Thoracic aorta (tissue), 2 donors: ENCODE measurements around the gene ACTR8. TPM values are rescaled to one million over a fixed set of nuclear protein-coding genes. Genes with fewer than 3 reads are reported as not detected.
A peak's percentile ranks its signal among the peaks of the same experiment; 100 is the strongest.

Experiments
- ATAC-seq: fragments of 150-250 bp; one replicate; pipeline ENCODE4 v1.8.0; 2017; ENCODE audit warnings: low read depth; ENCODE audit not compliant: insufficient number of reproducible peaks, low FRiP score
- DNase-seq: peaks from one replicate; pipeline ENCODE4 v3.0.0-alpha.2; 2020; ENCODE audit warnings: low spot score
- H3K27ac ChIP-seq, 2 donors: fragments of 200-600 bp; sonication (generic); 1 replicate in 1 of 2; 2 replicates in 1 of 2; pipeline ENCODE4 v1.5.1; 2016; ENCODE audit warnings: mild to moderate bottlenecking in 2 of 2, moderate library complexity in 2 of 2
- H3K27me3 ChIP-seq: fragments of 200-600 bp; sonication (generic); replicated peaks from 2 replicates; pipeline ENCODE4 v1.6.0; 2016; ENCODE audit warnings: mild to moderate bottlenecking; ENCODE audit not compliant: insufficient read depth
- H3K36me3 ChIP-seq: fragments of 200-600 bp; sonication (generic); one replicate; pipeline ENCODE4 v1.5.1; 2016
- H3K4me1 ChIP-seq, 2 donors: fragments of 200-600 bp; sonication (generic); 1 replicate in 1 of 2; 2 replicates in 1 of 2; pipeline versions ENCODE4 v1.5.1 to v1.6.0; 2016; ENCODE audit warnings: low read depth in 2 of 2, mild to moderate bottlenecking in 1 of 2; ENCODE audit not compliant: control insufficient read depth in 1 of 2
- H3K4me3 ChIP-seq: fragments of 200-600 bp; sonication (generic); 2 replicates; pipeline ENCODE4 v1.5.1; 2016; ENCODE audit warnings: mild to moderate bottlenecking
- H3K9me3 ChIP-seq: fragments of 200-600 bp; sonication (generic); 2 replicates; pipeline ENCODE4 v1.5.1; 2016
- CTCF ChIP-seq: fragments of 200-600 bp; sonication (generic); IDR thresholded peaks from one replicate; pipeline ENCODE4 v1.5.1; 2019; ENCODE audit warnings: antibody characterized with exemption
- total RNA-seq, 2 donors: library from RNA; depleted of rRNA; stranded (reverse); fragments of >200 nt; gene quantifications; one replicate each; pipeline versions ENCODE4 v1.1.0 to v1.2.3, GENCODE V29; 2016

The ACTR8 gene
- total RNA-seq, 2 donors from 2014 or later = 13.1 to 22.8 TPM

DNA sequence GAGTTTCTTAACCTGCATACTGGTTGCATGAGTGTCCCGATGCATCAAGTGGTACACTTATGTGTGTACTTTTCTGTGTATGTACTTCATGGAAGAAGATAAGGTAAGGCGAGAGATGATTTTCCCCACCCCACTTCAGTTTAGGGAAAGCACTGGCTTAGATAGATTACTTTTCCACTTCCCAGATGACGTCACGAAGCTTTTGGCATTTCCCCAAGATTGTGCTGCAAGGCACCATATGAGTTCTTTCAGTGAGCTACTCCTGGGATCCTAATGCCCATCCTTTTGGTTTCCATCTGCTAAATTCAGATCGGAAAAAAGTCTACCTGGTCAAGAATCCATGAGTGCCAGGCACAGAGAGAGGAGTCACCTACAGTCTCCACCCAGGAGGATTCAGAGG, 31.1 kb downstream of the ACTR8 start:
- no peak for TF ChIP-seq CTCF
- peaks cover 3 to 5% of the 10 kb centered on the region in 2 donors for H3K4me1 ChIP-seq
- H3K4me3 ChIP-seq = no peak overlapping the region
- ATAC-seq (no peak), DNase-seq (no peak)
- H3K27ac ChIP-seq = no peak overlapping the region
- no peaks in the 10 kb centered on the region for H3K9me3 ChIP-seq
- no peaks in the 10 kb centered on the region for H3K27me3 ChIP-seq
- no peaks in the 10 kb centered on the region for H3K36me3 ChIP-seq

GRCh38 chr3:53849916-53850315, 32.0 kb downstream of the ACTR8 start:
- Histone ChIP-seq H3K4me3 (no peak overlapping the region), H3K4me1 (peaks cover 3 to 12% of the 10 kb centered on the region in 2 donors), H3K27me3 (no peaks in the 10 kb centered on the region), H3K27ac (no peak overlapping the region), H3K36me3 (no peaks in the 10 kb centered on the region), H3K9me3 (no peaks in the 10 kb centered on the region)
- ATAC-seq (no peak), DNase-seq (no peak)
- no peak for TF ChIP-seq CTCF

GRCh38 chr3:53846851-53847155, 35.1 kb downstream of the ACTR8 start:
- no peaks in the 10 kb centered on the region for H3K27me3 ChIP-seq
- H3K4me1 ChIP-seq = peaks cover 3 to 21% of the 10 kb centered on the region in 2 donors
- TF ChIP-seq CTCF = no peak
- no peak overlapping the region for H3K27ac ChIP-seq
- no peaks in the 10 kb centered on the region for H3K9me3 ChIP-seq
- no peak for DNase-seq
- H3K36me3 ChIP-seq = no peaks in the 10 kb centered on the region
- peak overlapping the region; percentile 82 for H3K4me3 ChIP-seq
- ATAC-seq = no peak

- no peak for DNase-seq
- no peak for TF ChIP-seq CTCF
- H3K27me3 ChIP-seq = no peaks in the 10 kb centered on the region
- no peaks in the 10 kb centered on the region for H3K9me3 ChIP-seq
- peak within 1 kb of the TSS; percentile 82 for H3K4me3 ChIP-seq
- peaks cover 3 to 21% of the 10 kb centered on the region in 2 donors for H3K4me1 ChIP-seq
- no peak for ATAC-seq
- no peaks in the 10 kb centered on the region for H3K36me3 ChIP-seq
- peak within 1 kb of the TSS in 1 of 2 donors; percentile 34 for H3K27ac ChIP-seq
Measured at GRCh38 chr3:53846134-53846850, 35.7 kb downstream of the ACTR8 start, which contains the start of the genes CHDH and IL17RB. Gene CHDH, minus strand, starts transcription at chr3:53846419. Its CDS starts 22,411 bp downstream, at chr3:53824008. Gene IL17RB, plus strand, starts transcription at chr3:53846568. Its CDS starts 21 bp downstream, at chr3:53846589.

GRCh38 chr3:53845881-53846133, 36.1 kb downstream of the ACTR8 start:
- H3K36me3 ChIP-seq = no peaks in the 10 kb centered on the region
- peaks cover 3 to 21% of the 10 kb centered on the region in 2 donors for H3K4me1 ChIP-seq
- DNase-seq (no peak), ATAC-seq (no peak)
- H3K9me3 ChIP-seq = no peaks in the 10 kb centered on the region
- peak overlapping the region in 1 of 2 donors; percentile 34 for H3K27ac ChIP-seq
- TF ChIP-seq CTCF = no peak
- no peaks in the 10 kb centered on the region for H3K27me3 ChIP-seq
- peak overlapping the region; percentile 82 for H3K4me3 ChIP-seq
